Gastrocnemius medialis (tissue), 4 donors: ENCODE results near the gene RPL39L. TPM values are rescaled to one million over a fixed set of nuclear protein-coding genes. Genes with fewer than 3 reads are reported as not detected.

Experiments
- ATAC-seq, 2 donors: fragments of 150-250 bp; one replicate each; pipeline ENCODE4 v1.9.1; 2016
- DNase-seq, 2 donors: peaks; one replicate each; pipeline ENCODE4 v3.0.0-alpha.2; 2019
- H3K27ac ChIP-seq, 4 donors: fragments of 200-600 bp; sonication (generic); 1 replicate in 1 of 4; 2 replicates in 3 of 4; pipeline ENCODE4 v1.5.1; 2016 to 2018; ENCODE audit warnings: mild to moderate bottlenecking in 2 of 4, moderate library complexity in 1 of 4
- H3K27me3 ChIP-seq, 3 donors: fragments of 200-600 bp; sonication (generic) in 2 of 3; 1 replicate in 1 of 3; 2 replicates in 2 of 3; pipeline versions ENCODE4 v1.5.1 to v1.6.0; 2016 to 2019; ENCODE audit warnings: mild to moderate bottlenecking in 1 of 3, moderate library complexity in 1 of 3
- H3K36me3 ChIP-seq, 2 donors: fragments of 200-600 bp; sonication (generic) in 1 of 2; one replicate each; pipeline ENCODE4 v1.5.1; 2017 to 2018
- H3K4me1 ChIP-seq, 2 donors: fragments of 200-600 bp; sonication (generic) in 1 of 2; one replicate each; pipeline ENCODE4 v1.5.1; 2016 to 2017; ENCODE audit warnings: mild to moderate bottlenecking in 2 of 2
- H3K4me3 ChIP-seq, 4 donors: fragments of 200-600 bp; sonication (generic) in 3 of 4; 1 replicate in 1 of 4; 2 replicates in 3 of 4; pipeline ENCODE4 v1.5.1; 2016 to 2019; ENCODE audit warnings: mild to moderate bottlenecking in 2 of 4
- H3K9me3 ChIP-seq, 3 donors: fragments of 200-600 bp; sonication (generic) in 2 of 3; 1 replicate in 1 of 3; 2 replicates in 2 of 3; pipeline ENCODE4 v1.5.1; 2016 to 2019
- CTCF ChIP-seq, 5 experiments: fragments of 450-650 bp in 3 of 5; fragments of 200-600 bp in 2 of 5; sonication (generic) in 2 of 5; IDR thresholded peaks in 4 of 5; conservative IDR thresholded peaks in 1 of 5; 1 replicate in 4 of 5; 2 replicates in 1 of 5; pipeline ENCODE4 v1.5.1; 2016 to 2019; ENCODE audit warnings: antibody characterized with exemption in 5 of 5, mild to moderate bottlenecking in 3 of 5, moderate library complexity in 3 of 5
- POLR2A ChIP-seq, 2 donors: fragments of 450-650 bp; IDR thresholded peaks; one replicate each; pipeline ENCODE4 v1.6.1; 2017; ENCODE audit warnings: antibody characterized with exemption in 2 of 2, mild to moderate bottlenecking in 2 of 2, moderate library complexity in 2 of 2
- in situ Hi-C, 4 donors: fragments of 200-750 bp; cut with MboI; loops; one replicate each; pipeline versions ENCODE4 v1.15.0 to v1.8.0; 2017; ENCODE audit warnings: low sequenced_read_pairs in 4 of 4
- intact Hi-C: fragments of 100-400 bp; cut with DNase I; formaldehyde crosslinking; loops from one replicate; pipeline ENCODE4 v1.15.1; 2023; ENCODE audit warnings: low total_unique reads
- total RNA-seq, 4 donors: library from RNA; depleted of rRNA; stranded (reverse); fragments of >200 nt; gene quantifications; one replicate each; pipeline versions ENCODE4 v1.1.0 to v1.2.3, GENCODE V29; 2016

RPL39L gene
- total RNA-seq, 4 donors from 2014 or later: 0.71 to 1.6 TPM; not detected in 2

GRCh38 chr3:187077085-187077484, 62.2 kb downstream of the RPL39L start:
- Histone ChIP-seq H3K27ac (no peak overlapping the region), H3K27me3 (no peaks in the 10 kb centered on the region), H3K4me3 (no peak overlapping the region), H3K9me3 (no peaks in the 10 kb centered on the region), H3K36me3 (peaks cover 0 to 37% of the 10 kb centered on the region in 2 donors), H3K4me1 (no peaks in the 10 kb centered on the region)
- TF ChIP-seq CTCF (IDR thresholded peaks at IDR 0.05 in 4 of 5, conservative IDR thresholded peaks at IDR 0.05 in 1 of 5) (no peak), POLR2A (IDR thresholded peaks at IDR 0.05) (no peak)
- intact Hi-C loops: no loop called here
- no peak for ATAC-seq
- no peak for DNase-seq
- in situ Hi-C loops: no loop called here

- H3K27ac ChIP-seq: no peak overlapping the region
- TF ChIP-seq POLR2A (IDR thresholded peaks at IDR 0.05): no peak
- no peak for TF ChIP-seq CTCF (IDR thresholded peaks at IDR 0.05 in 4 of 5, conservative IDR thresholded peaks at IDR 0.05 in 1 of 5)
- H3K36me3 ChIP-seq: peaks cover 0 to 37% of the 10 kb centered on the region in 2 donors
- DNase-seq (no peak), ATAC-seq (no peak)
- H3K4me1 ChIP-seq: no peaks in the 10 kb centered on the region
- H3K4me3 ChIP-seq: no peak overlapping the region
- no peaks in the 10 kb centered on the region for H3K27me3 ChIP-seq
- intact Hi-C loops (no loop called here), in situ Hi-C loops (no loop called here)
- H3K9me3 ChIP-seq: no peaks in the 10 kb centered on the region
Observed at GRCh38 chr3:187076297-187076696, 63.0 kb downstream of the RPL39L start.

- Histone ChIP-seq H3K9me3 (no peaks in the 10 kb centered on the region), H3K4me1 (no peaks in the 10 kb centered on the region), H3K27me3 (no peaks in the 10 kb centered on the region), H3K27ac (no peak overlapping the region), H3K4me3 (no peak overlapping the region), H3K36me3 (peaks cover 0 to 37% of the 10 kb centered on the region in 2 donors)
- in situ Hi-C loops: no loop called here
- ATAC-seq: no peak
- intact Hi-C loops: no loop called here
- DNase-seq: no peak
- TF ChIP-seq CTCF (IDR thresholded peaks at IDR 0.05 in 4 of 5, conservative IDR thresholded peaks at IDR 0.05 in 1 of 5) (no peak), POLR2A (IDR thresholded peaks at IDR 0.05) (no peak)
Observed at GRCh38 chr3:187074846-187075245, 64.5 kb downstream of the RPL39L start.

- Histone ChIP-seq H3K9me3 (no peaks in the 10 kb centered on the region), H3K4me3 (no peak overlapping the region), H3K27me3 (no peaks in the 10 kb centered on the region), H3K4me1 (no peaks in the 10 kb centered on the region), H3K36me3 (peaks cover 0 to 37% of the 10 kb centered on the region in 2 donors), H3K27ac (no peak overlapping the region)
- in situ Hi-C loops (no loop called here), intact Hi-C loops (no loop called here)
- no peak for TF ChIP-seq CTCF (IDR thresholded peaks at IDR 0.05 in 4 of 5, conservative IDR thresholded peaks at IDR 0.05 in 1 of 5)
- no peak for TF ChIP-seq POLR2A (IDR thresholded peaks at IDR 0.05)
- ATAC-seq (no peak), DNase-seq (no peak)
Observed at GRCh38 chr3:187073581-187074098, 65.7 kb downstream of the RPL39L start.

- no peaks in the 10 kb centered on the region for H3K9me3 ChIP-seq
- DNase-seq (no peak), ATAC-seq (no peak)
- intact Hi-C loops: no loop called here
- no peak overlapping the region for H3K27ac ChIP-seq
- in situ Hi-C loops: no loop called here
- no peaks in the 10 kb centered on the region for H3K4me1 ChIP-seq
- TF ChIP-seq CTCF (IDR thresholded peaks at IDR 0.05 in 4 of 5, conservative IDR thresholded peaks at IDR 0.05 in 1 of 5): no peak
- TF ChIP-seq POLR2A (IDR thresholded peaks at IDR 0.05): no peak
- no peaks in the 10 kb centered on the region for H3K27me3 ChIP-seq
- no peak overlapping the region for H3K4me3 ChIP-seq
- H3K36me3 ChIP-seq: peaks cover 0 to 37% of the 10 kb centered on the region in 2 donors
Observed at GRCh38 chr3:187072511-187072910, 66.8 kb downstream of the RPL39L start.
